GM18517 (cell line): ENCODE results near the gene BPIFB6.
"Not testable (repeated sequence)": the region's sequence is repeated elsewhere in the genome, so short reads cannot be mapped to it uniquely, and the experiment has no call there.

ENCODE experiments used
- ATAC-seq: cut with Tn5 transposase; IDR thresholded peaks from one replicate; pipeline ENCODE4 v1.9.1; 2021; ENCODE audit warnings: mild to moderate bottlenecking, moderate library complexity; ENCODE audit not compliant: unreplicated experiment

The BPIFB6 gene

DNA sequence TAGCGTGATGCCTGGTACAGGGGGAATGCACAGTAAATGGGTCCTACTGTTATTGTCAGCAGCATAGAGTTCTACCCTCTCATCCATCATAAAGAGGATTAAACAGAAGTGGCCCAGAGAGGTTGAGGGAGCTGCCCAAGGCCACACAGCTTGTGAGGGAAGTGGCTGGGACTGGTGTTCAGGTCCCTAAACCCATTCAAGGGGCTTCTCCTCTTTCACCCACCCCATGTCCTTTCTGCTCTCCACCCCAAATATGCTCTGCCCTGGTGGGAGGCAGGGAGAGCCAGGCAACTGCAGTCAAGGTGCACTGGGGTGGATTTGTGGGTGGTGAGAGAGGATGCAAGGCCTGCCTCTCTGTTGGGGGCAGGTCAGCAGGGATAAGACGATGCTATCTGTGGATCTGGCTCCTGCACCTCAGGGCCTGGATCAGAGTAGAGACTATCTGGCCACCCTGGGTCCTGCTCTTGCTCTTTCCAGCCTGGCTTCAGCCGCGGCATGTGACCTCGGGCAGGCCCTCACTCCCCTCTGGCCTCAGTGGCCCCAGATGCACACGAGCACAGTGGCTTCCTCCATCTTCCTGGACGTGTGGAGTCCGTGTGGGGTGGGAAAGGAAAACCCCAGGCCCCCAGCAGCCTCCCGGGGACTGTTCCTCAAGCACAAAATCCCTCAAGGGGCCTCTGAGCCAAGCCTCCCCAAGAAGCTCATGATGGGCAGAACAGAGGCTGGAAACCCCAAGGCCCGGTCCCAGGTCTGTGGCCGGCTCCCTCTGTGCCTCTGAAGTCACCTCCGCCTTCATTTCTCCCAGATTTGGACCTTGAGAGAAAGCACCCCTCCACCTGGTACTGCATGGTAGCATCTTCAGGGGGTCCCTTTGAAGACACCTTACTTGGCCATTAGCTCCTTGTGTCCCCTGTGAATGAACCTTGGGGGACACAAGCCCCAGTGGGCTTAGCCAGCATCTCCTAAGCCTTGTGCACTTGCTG is 3.4 kb upstream of the BPIFB6 start:
- no peak for ATAC-seq

DNA sequence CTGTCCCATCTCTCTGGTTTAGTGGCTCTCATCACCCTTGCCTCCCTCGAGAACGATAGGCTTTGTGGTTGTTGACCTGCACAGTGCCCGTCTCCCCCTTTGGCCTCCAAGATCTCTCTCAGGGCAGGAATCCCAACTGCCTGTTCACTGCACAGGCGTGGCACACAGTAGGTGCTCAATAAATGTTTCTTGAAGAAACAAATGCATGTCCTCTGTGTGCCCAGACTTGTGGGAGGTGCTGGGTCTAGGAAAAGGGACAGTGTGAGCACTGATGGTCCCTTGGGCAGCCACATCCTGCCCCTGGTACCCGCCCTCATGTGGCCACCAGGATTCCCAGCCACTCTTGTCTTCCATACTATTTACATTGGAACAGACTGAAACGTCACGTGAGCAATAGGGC is 2.6 kb upstream of the BPIFB6 start:
- ATAC-seq, result no peak

DNA sequence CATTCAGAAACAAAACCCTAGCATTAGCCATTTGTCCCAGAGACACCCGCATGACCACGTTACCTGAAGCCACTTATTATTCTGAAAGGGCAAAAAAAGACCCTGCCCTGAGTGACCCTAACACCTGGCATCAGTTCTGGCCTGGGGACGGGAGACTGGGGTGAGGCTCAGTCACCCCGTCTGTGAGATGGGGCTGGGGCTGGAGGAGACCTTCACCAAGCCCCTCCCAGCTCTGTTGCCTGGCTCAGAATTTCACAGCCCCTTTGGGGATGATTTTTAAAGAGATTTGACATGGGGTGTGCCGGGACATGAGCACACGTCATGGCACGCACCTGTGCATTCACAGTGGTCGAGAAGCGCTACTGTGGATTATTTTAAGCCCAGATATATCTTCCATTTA is 1.4 kb upstream of the BPIFB6 start:
- ATAC-seq, result no peak

DNA sequence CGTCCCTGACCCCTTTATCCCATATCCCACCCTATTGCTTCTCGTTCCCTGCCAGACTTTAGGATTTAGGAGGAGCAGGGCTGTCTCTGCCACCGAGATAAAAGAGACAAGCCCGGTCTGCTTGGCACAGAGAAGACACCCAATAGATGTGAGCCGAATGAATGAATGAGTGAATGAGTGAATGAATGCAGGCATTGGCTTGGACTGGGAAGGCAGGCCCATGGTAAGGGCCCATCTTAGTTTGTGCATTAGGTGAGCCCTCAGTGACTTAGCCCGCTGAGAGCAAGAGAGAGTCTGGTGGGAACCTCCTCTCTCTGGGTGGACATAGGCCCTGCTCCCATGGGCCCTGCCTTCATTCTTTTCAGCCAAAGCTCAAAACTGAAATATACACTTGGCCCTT is 879 bp upstream of the BPIFB6 start:
- no peak for ATAC-seq

DNA sequence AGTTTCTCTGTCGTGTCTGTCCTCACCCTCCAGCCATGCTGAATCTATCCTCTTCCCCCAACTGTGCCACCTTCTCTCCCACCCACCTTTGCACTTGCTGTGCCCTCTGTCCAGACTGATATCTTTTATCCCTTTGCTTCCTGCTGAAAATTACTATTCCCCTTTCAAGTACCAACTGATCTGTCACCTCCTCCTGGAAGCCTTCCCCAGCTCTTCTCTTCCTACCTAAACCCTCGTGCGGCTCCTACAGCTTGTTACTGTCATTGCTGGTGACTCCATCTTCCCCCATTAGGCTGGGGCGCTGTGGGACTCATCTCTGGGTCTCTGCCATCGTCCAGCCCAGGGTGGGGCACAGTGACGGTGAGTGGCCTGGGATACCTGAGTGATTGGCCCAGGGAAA is 1.1 kb downstream of the BPIFB6 start:
- no peak for ATAC-seq

DNA sequence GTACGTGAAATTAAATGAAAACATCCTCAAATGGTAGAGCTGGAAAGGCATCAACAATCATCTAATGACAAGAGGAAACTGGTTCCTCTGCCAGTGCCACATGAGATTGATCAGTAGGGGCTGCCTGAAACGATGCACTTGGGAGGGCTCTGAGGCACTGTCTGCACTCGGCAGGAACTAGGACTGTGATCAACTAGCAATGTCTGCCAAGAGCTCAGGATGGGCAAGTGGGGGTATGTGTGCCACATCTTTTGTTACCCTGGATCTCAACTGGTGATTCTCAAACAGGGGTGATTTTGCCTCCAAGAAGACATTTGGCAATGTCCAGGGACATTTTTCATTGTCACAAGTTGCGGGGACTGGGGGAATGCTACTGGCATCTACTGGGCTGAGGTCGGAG is 1.9 kb downstream of the BPIFB6 start:
- no peak for ATAC-seq

DNA sequence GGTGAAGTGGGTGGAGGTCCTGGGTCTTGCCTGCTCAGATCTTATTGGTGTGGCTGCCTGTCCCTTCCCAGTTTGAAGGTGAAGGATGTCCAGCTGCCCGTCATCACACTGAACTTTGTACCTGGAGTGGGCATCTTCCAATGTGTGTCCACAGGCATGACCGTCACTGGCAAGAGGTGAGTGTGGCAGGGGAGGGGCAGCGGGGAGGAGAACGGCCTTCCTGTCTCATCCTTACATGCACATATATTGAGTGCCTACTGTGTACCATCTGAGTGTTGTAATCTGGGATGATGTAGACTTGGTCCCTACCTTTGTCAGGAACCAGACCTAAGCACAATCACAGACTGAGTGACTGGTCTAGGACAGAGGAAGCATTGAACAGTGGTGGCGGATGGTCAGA is 2.7 kb downstream of the BPIFB6 start:
- no peak for ATAC-seq

DNA sequence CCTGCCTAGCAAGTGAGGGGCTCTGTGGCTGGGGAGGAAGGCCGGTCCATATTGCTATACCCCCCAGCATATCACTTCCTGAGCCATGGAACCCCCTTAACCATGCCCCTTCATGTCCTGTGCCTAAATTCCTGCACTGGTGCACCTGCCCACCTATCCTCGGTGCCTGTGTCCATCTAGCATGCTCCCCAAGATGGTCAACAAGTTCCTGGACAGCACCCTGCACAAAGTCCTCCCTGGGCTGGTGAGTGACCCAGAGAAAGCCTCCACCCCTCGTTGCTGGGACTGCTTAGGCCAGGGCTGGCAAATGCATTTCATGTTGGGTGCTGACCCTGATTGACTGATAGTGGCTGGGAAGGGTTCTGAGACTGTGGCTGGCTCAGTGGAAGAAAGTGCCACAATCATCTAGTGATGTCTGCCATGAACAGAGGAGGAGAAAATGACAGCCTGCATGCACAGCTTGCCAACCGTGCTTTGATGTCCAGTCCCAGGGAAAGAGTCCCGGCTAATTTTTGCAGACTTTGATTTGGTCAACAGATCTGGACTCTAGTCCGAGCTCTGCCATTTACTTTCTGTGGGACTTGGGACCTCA is 3.5 kb downstream of the BPIFB6 start:
- no peak for ATAC-seq

DNA sequence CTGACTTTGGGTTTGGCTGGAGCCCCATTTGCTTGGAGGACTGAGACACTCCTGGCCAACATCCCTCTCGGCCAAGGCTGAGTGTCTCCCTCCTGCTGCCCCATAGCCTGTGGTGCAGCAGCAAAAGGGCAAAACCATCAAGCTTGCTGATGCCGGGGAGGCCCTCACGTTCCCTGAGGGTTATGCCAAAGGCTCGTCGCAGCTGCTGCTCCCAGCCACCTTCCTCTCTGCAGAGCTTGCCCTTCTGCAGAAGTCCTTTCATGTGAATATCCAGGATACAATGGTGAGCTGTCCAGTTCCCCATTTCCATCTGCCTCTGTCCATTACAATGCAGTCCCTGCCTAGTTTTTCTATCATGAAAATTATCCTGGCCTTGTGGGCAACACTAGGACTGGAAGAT is 6.0 kb downstream of the BPIFB6 start:
- ATAC-seq, result no peak

DNA sequence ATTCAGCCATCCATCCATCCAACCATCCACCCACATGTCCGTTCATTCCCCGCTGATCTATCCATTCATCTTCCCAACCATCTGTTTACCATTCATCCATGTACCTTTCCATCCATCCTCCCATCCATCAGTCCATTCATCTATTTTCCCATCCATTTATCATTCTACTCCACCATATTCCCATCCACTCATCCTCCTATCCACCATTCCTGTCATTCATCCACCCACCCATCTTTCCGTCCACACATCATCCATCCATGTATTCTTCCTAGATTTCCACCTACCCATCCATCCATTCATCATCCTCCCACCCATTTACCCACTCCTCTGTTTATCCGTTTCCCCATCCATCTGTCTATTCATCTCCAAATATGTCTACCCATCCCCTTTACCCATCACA is 6.8 kb downstream of the BPIFB6 start:
- ATAC-seq, result no peak

DNA sequence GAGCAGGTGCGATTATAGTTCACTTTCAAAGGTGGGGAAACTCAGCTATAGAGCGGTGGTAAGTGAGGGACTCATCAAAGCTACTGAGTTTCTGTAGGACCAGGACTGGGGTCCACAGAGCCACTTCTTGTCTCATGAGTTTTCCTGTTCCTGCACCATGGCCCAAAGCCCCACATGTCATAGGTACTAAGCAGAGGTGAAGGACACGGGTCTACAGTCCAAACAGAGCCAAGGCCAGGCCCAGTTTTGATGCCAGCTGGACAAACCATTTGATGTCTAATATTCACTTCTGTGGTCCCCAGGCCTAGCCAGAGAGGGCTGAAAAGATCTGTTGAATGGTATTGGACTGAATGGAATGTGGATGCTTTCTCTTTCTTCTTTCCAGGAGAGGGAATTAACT is 11.0 kb downstream of the BPIFB6 start:
- no peak for ATAC-seq

DNA sequence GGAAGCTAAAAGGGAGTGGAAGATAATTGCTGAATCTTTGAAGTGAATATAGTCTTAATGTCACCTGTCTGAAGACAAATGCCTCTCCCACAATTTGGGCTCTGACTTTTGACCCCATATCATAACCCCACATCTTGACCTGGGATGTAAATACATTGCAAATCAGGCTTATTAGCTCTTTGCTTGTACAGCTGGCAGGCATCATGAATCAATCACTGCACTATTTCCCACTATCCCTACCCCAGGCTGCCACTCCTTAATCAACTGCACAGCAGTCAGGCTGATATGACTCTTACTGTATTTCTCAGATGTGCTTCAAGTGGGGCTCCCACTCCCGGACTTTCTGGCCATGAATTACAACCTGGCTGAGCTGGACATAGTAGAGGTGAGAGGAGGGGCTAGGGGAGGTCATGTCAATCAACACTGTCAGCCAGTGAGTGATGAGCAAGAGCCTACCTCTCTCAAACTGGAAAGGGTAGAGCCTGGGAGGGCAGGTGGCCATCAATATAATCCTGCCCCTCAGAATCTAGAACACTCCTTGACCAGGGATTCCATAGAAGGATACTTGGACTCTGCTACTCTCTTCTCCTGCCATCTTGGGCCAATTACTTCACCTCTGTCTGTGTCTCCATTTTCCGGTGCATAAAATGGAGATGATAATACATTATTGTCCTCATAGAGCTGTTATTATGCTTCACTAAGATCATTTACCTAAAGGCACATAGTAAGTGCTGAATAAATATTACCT is 11.7 kb downstream of the BPIFB6 start:
- ATAC-seq, result no peak

DNA sequence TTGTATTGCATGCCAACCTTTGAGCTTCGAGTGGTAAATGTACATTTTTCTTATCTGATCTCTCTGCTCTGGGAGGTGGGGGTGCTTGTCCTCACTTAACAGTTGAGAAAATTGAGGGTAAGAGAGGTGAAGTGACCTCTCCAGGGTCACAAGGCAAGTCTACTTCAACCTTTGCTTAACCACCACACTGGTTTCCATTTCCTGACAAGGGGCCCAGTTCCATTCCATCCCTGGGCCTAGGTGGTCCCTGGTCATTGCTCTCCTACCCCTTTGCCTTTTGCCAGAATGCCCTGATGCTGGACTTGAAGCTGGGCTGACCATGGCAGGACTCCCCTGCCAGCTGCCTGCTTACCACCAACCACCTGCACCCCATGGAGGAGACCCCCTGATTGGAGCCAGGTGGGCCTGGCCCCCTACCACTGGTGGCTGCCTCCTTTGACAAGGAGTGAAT is 12.3 kb downstream of the BPIFB6 start:
- no peak for ATAC-seq

DNA sequence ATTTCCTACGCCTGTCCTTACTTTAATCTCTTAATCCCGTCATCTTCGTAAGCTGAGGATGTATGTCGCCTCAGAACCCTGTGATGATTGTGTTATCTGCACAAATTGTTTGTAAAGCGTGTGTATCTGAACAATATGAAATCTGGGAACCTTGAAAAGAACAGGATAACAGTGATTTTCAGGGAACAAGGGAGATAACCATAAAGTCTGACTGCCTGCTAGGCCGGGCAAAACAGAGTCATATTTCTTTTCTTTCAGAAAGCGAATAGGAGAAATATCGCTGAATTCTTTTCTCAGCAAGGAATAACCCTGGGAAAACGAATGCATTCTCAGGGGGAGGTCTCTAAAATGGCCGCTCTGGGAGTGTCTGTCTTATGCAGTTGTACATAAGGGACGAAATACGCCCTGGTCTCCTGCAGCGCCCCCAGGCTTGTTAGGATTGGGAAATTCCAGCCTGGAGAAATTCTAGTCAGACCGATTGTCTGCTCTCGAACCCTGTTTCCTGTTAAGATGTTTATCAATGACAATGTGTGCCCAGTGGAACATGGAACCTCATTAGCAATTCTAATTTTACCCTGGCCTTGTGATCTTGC is 13.8 kb downstream of the BPIFB6 start:
- not testable (repeated sequence) for ATAC-seq

DNA sequence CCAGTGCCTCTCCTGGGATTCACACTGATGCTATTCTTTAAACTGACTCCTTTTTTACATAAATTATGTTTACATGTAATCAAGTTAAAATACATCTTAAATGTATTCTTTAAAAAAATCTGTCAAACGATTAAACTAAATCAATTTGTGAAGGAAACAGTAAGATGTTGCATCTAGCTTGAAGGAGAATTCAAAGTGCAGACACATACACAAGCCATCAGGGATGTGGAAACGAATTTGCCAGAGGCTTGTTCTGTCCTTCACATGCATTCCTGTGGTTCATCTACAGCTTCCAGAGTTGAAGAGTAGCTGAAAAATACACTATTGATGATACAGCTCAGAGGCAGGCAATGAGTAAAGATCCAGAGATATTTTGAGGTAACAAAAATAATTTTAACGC is 15.0 kb downstream of the BPIFB6 start:
- ATAC-seq, result no peak

DNA sequence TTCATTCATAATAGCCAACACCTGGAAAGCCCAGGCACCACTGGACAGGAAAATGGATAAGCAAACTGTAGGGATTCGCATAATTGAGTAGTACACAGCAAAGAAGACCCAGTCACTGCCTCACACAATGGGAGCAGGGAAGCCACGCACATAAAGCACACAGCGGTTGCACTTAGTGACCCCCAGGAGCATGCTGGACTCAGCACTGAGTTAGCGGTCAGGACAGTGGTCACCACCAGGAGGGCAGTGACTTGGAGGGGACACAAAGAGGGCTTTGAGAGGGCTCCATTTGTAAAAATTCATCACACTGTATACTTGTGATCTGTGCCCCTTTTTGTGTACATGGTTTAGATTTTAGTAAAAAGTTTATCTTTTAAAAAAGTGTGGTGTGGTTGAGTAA is 19.9 kb downstream of the BPIFB6 start:
- no peak for ATAC-seq

DNA sequence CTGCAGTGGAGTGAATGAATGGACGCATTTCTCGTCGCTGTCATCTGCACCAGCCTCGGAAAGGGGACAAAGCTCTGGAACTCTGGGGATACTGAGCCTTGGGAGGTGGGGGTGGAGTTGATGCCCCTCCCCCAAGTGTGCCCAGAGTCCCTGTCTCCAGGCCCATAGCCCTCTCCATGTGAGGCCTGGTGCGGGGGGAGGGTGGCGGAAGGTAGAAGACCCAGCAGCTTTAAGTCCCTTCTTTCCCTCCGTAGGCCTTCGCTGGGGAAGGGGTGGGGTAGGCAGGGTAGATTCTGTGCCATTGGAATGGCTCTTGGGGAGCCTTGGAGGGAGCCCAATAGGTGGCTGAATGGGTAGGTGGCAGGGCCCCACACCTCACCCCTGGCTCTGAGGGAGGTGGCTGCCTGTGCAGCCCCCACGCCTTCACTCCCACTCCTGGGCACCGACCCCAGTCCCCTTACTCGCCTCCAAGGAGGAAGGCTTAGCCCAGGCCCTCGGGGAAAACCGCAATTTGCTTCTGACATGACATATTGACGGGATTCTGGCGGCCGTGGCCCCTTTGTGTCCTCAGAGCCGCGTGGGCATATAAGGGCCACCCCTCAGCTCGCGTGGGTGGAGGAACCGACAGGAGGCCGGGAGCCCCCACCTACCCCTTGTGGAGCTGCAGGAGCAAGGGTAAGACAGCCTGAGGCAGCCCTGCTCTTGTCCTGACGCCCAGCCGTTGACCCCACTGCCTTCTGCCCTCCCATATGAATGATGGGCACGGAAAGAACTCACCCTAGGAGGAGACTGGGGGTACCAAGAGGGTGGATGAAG is 22.1 kb downstream of the BPIFB6 start, which contains the start of gene BPIFB3:
TSS of gene BPIFB3 (plus strand) at position 613 of the 816 bp plus-strand sequence. CDS start 1,533 bp downstream, outside the sequence.
- no peak for ATAC-seq

DNA sequence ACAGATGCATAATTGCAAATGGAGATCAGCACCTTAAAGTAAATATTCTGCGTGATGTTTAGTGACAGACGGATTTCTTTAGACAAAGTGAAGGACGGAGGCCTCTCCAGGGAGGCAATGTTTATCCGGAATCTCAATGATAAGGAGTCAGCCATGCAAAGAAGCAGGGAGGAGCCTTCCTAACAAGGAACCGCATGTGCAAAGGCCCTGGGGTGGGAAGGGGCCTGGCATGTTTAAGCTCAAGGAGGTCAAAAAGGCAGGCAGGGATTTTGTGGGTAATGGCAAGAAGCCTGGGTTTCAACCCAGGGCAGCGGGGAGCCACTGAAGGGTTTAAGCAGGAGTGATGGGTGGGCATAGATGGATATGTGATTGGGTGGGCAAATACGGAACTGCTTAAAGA is 22.9 kb downstream of the BPIFB6 start:
- ATAC-seq, result no peak

DNA sequence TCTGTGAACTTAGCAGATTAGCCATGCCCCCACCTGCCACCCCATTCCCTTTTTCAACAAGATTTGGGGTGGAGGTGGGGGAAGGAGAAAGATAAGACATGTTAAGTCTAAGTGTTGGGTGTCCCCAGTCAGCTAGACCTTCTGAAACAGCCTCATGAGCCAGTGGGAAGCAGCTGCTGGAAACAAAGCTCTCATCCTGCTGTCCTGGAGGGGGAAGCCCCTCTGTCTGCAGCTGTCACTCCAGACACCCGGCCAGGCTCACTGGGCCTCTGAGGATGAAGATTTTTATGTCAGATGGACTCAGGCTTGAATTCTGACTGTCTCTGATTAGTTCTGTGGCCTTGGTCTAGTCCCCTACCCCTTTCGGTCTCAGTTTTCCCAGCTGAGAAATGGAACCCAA is 23.3 kb downstream of the BPIFB6 start:
- ATAC-seq, result no peak

DNA sequence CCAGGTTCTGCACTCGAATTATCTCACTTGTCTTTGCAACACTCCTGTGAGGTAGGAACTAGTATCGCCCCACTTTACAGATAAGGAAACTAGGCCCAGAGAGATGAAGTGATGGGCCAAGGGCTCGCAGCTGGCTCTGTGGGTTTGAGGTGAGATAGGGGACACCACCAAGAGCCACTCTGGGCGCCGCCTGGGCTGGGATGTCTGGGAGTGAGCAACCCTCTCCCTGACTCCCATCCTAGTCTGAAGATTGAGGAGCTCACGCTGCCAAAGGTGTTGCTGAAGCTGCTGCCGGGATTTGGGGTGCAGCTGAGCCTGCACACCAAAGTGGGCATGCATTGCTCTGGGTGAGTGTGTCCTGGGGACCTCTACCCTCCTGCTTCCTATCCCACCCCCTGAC is 27.7 kb downstream of the BPIFB6 start:
- no peak for ATAC-seq
